T-helper 2 cell treated with Interferon-gamma antibody and Interleukin-4, amounts not matched to agents 100 ng/mL and 5 ng/mL, for 36 hours (primary cell): ENCODE results near the gene EXOC4. TPM values are rescaled to one million over a fixed set of nuclear protein-coding genes. Genes with fewer than 3 reads are reported as not detected.

Experiments used
- intact Hi-C: fragments of 100-400 bp; cut with micrococcal nuclease; formaldehyde crosslinking; loops from one replicate; pipeline ENCODE4 v1.15.1; 2023
- total RNA-seq: library from RNA; stranded (reverse); gene quantifications from 2 replicates; pipeline ENCODE4 v1.2.3, GENCODE V29; 2022

Gene EXOC4
- total RNA-seq, 1 donor from 2014 or later: 74.2 TPM

- intact Hi-C loops: no loop called here
Observed at GRCh38 chr7:134089446-134089845, 836.6 kb downstream of the EXOC4 start.

DNA sequence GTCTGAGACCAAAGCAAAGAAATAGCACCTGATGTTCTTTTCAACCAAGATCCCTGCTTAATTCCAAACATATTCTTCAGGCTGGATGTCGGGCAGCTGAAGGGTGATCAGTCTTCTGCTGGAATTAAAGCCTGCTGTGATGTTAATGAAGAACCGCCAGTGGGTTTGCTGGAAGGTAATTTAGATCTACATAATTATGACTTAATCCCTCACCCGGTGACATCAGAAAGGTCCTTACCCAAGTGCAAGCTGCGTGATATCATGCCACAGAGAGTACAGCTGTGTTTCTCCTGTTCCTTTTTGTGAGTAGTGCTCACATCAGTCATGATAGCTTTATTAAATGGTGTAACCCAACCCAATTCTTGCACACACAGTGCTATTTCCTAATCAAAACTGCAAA, 845.2 kb downstream of the EXOC4 start:
- intact Hi-C loops: no loop called here

- intact Hi-C loops: no loop called here
Observed at GRCh38 chr7:134101716-134102115, 848.8 kb downstream of the EXOC4 start.

- intact Hi-C loops: no loop called here
Observed at GRCh38 chr7:134104166-134104565, 851.3 kb downstream of the EXOC4 start.

DNA sequence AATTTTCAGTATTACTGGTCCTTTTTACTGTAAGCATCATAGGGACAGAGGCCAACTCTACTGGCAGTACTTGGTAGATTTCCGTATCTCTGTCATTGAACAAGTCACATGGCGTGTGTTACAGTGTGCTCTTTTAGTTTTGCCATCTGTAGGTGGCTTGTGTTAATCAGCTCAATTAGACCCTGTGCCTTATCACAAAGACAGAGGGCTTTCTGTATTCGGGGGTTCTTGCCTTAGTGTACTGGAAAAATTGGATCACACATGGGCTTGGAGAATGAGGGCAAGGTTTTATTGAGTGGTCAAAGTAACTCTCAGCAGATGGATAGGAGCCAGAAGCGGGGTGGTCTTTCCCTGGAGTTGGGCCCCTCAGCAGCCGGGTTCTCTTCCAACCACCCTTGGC, 853.0 kb downstream of the EXOC4 start:
- intact Hi-C loops: no loop called here

- intact Hi-C loops: no loop called here
Observed at GRCh38 chr7:134108802-134109201, 855.9 kb downstream of the EXOC4 start.

GRCh38 chr7:134113655-134114054, 860.8 kb downstream of the EXOC4 start:
- intact Hi-C loops: no loop called here

DNA sequence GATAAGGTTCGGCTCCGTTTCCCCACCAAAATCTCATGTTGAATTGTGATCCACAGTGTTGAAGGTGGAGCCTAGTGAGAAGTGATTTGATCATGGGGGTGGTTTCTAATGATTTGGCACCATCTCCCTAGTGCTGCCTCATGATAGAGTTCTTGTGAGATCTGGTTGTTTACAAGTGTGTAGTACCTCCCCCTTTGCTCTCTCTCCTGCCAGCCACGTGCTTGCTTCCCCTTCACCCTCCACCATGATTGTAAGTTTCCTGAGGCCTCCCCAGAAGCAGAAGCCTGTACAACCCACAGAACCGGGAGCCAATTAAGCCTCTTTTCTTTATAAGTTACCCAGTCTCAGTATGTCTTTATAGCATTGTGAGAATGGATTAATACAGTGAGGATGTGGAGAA, 862.1 kb downstream of the EXOC4 start:
- intact Hi-C loops: no loop called here

Other genes with a start within 250 kb of the EXOC4 start
- 53.2 and 57.1 TPM in 2 replicates for gene CHCHD3, start 171.0 kb upstream of the EXOC4 start, total RNA-seq